HCT116 (cell line): ENCODE data around the gene XG.

Source experiments
- ATF3 ChIP-seq: IDR thresholded peaks from 2 replicates; pipeline ENCODE4 v1.6.1; 2012
- CEBPB ChIP-seq: IDR thresholded peaks from 2 replicates; pipeline ENCODE4 v1.6.1; 2012; ENCODE audit warnings: low read depth
- CTCF ChIP-seq, 3 experiments: fragments of 200-600 bp in 1 of 3; sonication (generic) in 1 of 3; IDR thresholded peaks in 2 of 3; conservative IDR thresholded peaks in 1 of 3; 2 replicates each; pipeline ENCODE4 v1.5.1; 2012 to 2017; ENCODE audit warnings: low read depth in 2 of 3, low read length in 2 of 3, antibody characterized with exemption in 1 of 3, borderline replicate concordance in 1 of 3, control low read depth in 1 of 3, mild to moderate bottlenecking in 1 of 3, mixed read lengths in 1 of 3, mixed run types in 1 of 3, moderate library complexity in 1 of 3; ENCODE audit not compliant: insufficient read depth in 1 of 3
- EZH2 ChIP-seq: fragments of 200-600 bp; sonication (generic); IDR thresholded peaks from 2 replicates; pipeline ENCODE4 v1.6.1; 2017; ENCODE audit warnings: antibody characterized with exemption, mixed run types
- EZH2phosphoT487 ChIP-seq: fragments of 200-600 bp; IDR thresholded peaks from 2 replicates; pipeline ENCODE4 v1.6.1; 2018; ENCODE audit warnings: antibody characterized with exemption, borderline replicate concordance
- POLR2A ChIP-seq: IDR thresholded peaks from 2 replicates; pipeline ENCODE4 v1.7.0; 2011; ENCODE audit warnings: borderline replicate concordance; ENCODE audit not compliant: insufficient read depth, insufficient read length; ENCODE audit errors: extremely low read depth
- POLR2AphosphoS5 ChIP-seq: IDR thresholded peaks from 2 replicates; pipeline ENCODE4 v1.6.1; 2011; ENCODE audit warnings: mild to moderate bottlenecking, low read depth, low read length, moderate library complexity
- REST ChIP-seq: IDR thresholded peaks from 2 replicates; pipeline ENCODE4 v1.6.1; 2012; ENCODE audit warnings: low read depth
- SIN3A ChIP-seq: IDR thresholded peaks from 2 replicates; pipeline ENCODE4 v1.6.1; 2012; ENCODE audit warnings: low read depth
- TCF7L2 ChIP-seq: IDR thresholded peaks from 2 replicates; pipeline ENCODE4 v1.7.0; 2011; ENCODE audit warnings: borderline replicate concordance, inconsistent platforms; ENCODE audit not compliant: insufficient read depth, insufficient read length; ENCODE audit errors: extremely low read depth
- ZBTB33 ChIP-seq: IDR thresholded peaks from 2 replicates; pipeline ENCODE4 v1.6.1; 2011; ENCODE audit warnings: mild to moderate bottlenecking, low read length, moderate library complexity; ENCODE audit not compliant: insufficient replicate concordance; ENCODE audit errors: extremely low read depth

- TF ChIP-seq EZH2 (no peak), POLR2AphosphoS5 (no peak), TCF7L2 (no peak), CTCF (IDR thresholded peaks at IDR 0.05 in 2 of 3, conservative IDR thresholded peaks at IDR 0.05 in 1 of 3; ENCODE audit: borderline replicate concordance in 1 of 3, insufficient read depth in 1 of 3, low read depth in 2 of 3, low read length in 2 of 3) (no peak), REST (no peak), POLR2A (no peak), EZH2phosphoT487 (no peak), CEBPB (no peak), ZBTB33 (no peak), ATF3 (no peak), SIN3A (no peak)
These were observed 10.5 kb upstream of the XG start for GRCh38 chrX:2741386-2741785.
